ENCODE results near the gene TACR2. TPM values are rescaled to one million over a fixed set of nuclear protein-coding genes. Genes with fewer than 3 reads are reported as not detected.

TACR2 gene
- total RNA-seq, 1 donor from 2014 or later: not detected

DNA sequence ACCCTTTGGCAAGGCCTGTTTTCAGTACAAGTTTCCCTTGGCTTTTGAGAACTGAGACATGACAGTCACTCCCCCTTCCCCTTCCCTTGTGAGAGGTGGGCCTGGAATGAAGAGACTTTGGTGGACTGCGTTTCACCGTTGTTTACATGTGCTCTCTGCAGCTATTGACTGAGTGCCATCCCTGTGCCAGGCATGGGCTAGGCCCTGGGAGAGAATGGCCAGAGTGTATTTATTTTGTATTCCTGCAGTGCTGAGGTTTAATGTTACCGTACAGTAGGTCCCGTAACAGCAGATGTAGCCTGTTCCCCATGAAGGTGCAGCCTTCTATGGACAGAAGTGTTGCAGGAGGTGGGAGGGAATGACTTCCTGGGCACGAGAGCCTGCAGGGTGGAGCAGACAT is 50.0 kb downstream of the TACR2 start:
- no peak overlapping the region for H3K27ac Mint-ChIP-seq (ENCODE audit: unreplicated experiment)
- H3K36me3 Mint-ChIP-seq (ENCODE audit: unreplicated experiment): peaks cover 26% of the 10 kb centered on the region
- H3K4me3 Mint-ChIP-seq (ENCODE audit: unreplicated experiment): no peak overlapping the region
- DNase-seq (ENCODE audit: extremely low spot score, unreplicated experiment): no peak
- no peaks in the 10 kb centered on the region for H3K9me3 Mint-ChIP-seq (ENCODE audit: unreplicated experiment)
- peaks cover 28% of the 10 kb centered on the region for H3K4me1 Mint-ChIP-seq (ENCODE audit: unreplicated experiment)
- TF ChIP-seq, protein P1, sequence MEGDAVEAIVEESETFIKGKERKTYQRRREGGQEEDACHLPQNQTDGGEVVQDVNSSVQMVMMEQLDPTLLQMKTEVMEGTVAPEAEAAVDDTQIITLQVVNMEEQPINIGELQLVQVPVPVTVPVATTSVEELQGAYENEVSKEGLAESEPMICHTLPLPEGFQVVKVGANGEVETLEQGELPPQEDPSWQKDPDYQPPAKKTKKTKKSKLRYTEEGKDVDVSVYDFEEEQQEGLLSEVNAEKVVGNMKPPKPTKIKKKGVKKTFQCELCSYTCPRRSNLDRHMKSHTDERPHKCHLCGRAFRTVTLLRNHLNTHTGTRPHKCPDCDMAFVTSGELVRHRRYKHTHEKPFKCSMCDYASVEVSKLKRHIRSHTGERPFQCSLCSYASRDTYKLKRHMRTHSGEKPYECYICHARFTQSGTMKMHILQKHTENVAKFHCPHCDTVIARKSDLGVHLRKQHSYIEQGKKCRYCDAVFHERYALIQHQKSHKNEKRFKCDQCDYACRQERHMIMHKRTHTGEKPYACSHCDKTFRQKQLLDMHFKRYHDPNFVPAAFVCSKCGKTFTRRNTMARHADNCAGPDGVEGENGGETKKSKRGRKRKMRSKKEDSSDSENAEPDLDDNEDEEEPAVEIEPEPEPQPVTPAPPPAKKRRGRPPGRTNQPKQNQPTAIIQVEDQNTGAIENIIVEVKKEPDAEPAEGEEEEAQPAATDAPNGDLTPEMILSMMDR (IDR thresholded peaks at IDR 0.05): no peak
- no peaks in the 10 kb centered on the region for H3K27me3 Mint-ChIP-seq (ENCODE audit: unreplicated experiment)

DNA sequence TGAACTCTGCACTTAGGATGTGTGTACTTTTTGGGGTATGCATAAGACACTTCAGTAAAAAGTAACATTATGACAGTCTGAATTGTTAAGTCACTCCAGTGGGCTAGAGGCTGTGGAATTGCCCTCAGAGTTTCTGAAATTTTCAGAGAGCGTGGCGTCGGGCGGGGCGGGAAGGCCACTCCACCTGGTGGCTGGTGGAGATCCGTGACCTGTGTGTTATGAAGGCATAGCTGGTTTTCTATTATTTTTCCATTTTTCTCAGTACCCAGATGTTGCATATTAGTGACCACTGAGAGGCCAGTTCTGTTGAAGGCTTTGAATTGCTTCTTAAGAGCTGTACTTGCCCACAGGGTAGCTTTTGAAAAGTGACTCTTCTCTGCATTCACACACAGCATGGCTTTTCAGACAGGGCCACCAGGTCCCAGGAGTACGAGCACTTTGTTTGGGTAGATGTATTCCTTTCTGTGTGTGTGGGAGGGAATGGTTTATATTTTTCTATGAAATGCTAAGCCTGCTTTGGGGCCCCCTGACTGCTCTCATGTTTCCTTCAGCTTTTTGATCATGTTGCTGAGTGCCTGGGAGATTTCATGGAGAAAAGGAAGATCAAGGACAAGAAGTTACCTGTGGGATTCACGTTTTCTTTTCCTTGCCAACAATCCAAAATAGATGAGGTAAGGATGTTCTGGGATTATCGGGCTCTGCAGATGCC is 52.3 kb downstream of the TACR2 start:
- peaks cover 12% of the 10 kb centered on the region for H3K36me3 Mint-ChIP-seq (ENCODE audit: unreplicated experiment)
- TF ChIP-seq, protein P1 (IDR thresholded peaks at IDR 0.05): no peak
- no peaks in the 10 kb centered on the region for H3K9me3 Mint-ChIP-seq (ENCODE audit: unreplicated experiment)
- peak overlapping the region; percentile 4 for H3K27ac Mint-ChIP-seq (ENCODE audit: unreplicated experiment)
- peaks cover 40% of the 10 kb centered on the region for H3K4me1 Mint-ChIP-seq (ENCODE audit: unreplicated experiment)
- no peaks in the 10 kb centered on the region for H3K27me3 Mint-ChIP-seq (ENCODE audit: unreplicated experiment)
- DNase-seq (ENCODE audit: extremely low spot score, unreplicated experiment): no peak
- no peak overlapping the region for H3K4me3 Mint-ChIP-seq (ENCODE audit: unreplicated experiment)

DNA sequence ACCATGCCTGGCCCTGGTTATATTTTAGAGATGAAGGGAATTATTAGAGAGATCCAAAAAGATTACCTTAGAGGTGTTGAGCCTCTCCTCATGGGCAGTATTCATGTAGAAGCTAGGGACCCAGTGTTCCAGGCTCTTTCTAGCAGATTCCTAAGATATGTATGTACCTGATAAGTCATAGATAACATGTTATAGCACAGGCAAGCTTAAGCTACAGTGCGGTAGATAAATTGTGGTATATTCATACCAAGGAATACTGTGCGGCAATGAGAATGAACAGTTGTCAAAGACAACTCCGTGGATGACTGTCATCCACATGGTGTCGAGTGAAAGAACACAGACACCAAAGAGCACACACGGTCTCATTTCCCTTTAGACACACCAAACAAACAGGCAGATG is 53.1 kb downstream of the TACR2 start:
- DNase-seq (ENCODE audit: extremely low spot score, unreplicated experiment): no peak
- Mint-ChIP-seq H3K9me3 (ENCODE audit: unreplicated experiment) (no peaks in the 10 kb centered on the region), H3K36me3 (ENCODE audit: unreplicated experiment) (peaks cover 8% of the 10 kb centered on the region), H3K4me1 (ENCODE audit: unreplicated experiment) (peaks cover 45% of the 10 kb centered on the region), H3K27me3 (ENCODE audit: unreplicated experiment) (no peaks in the 10 kb centered on the region), H3K27ac (ENCODE audit: unreplicated experiment) (no peak overlapping the region), H3K4me3 (ENCODE audit: unreplicated experiment) (no peak overlapping the region)
- TF ChIP-seq, protein P1 (IDR thresholded peaks at IDR 0.05): no peak

DNA sequence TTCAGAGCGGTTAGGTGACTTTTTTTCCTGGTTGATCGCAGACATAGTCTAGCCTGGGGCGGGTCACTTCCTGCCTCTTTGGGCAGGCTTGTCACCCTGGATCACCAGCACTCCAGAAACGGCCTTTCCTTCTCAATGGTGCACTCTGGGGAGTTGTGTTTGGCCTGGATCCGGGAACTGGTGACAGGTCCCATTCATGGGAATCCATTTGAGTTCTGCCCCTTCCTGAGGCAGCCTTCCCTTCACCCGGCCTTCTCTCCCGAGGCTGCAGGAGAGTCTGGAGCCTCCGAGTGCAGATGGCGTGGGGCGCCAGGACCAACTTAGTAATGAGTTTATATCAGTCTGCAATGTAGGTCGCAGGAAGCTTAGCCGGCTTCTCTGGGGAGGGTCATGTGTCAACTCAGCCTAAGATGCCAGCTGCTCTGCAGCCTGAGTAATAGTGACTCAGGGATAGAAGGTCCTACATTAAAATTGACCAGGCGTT is 54.2 kb downstream of the TACR2 start:
- no peaks in the 10 kb centered on the region for H3K9me3 Mint-ChIP-seq (ENCODE audit: unreplicated experiment)
- no peaks in the 10 kb centered on the region for H3K27me3 Mint-ChIP-seq (ENCODE audit: unreplicated experiment)
- peak overlapping the region; percentile 4 for H3K27ac Mint-ChIP-seq (ENCODE audit: unreplicated experiment)
- no peak overlapping the region for H3K4me3 Mint-ChIP-seq (ENCODE audit: unreplicated experiment)
- peaks cover 8% of the 10 kb centered on the region for H3K36me3 Mint-ChIP-seq (ENCODE audit: unreplicated experiment)
- TF ChIP-seq, protein P1 (IDR thresholded peaks at IDR 0.05): no peak
- H3K4me1 Mint-ChIP-seq (ENCODE audit: unreplicated experiment): peaks cover 45% of the 10 kb centered on the region
- no peak for DNase-seq (ENCODE audit: extremely low spot score, unreplicated experiment)

DNA sequence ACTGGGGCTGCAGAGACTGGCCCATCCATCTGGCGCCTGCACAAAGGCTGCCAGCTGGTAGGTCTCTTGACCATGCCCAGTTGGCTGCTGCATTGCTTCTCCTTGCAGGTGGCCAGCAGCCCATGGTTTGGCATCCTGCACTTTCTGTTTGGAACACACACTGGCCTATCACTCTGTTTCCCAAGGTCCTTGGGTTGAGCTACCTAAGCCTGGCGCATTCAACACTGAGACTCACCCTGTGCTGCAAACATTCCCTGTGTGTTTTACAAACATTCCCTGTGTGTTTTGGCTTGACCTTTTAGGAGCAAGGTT is 55.5 kb downstream of the TACR2 start:
- TF ChIP-seq, protein P1 (IDR thresholded peaks at IDR 0.05): no peak
- H3K36me3 Mint-ChIP-seq (ENCODE audit: unreplicated experiment): peaks cover 8% of the 10 kb centered on the region
- no peak overlapping the region for H3K27ac Mint-ChIP-seq (ENCODE audit: unreplicated experiment)
- H3K9me3 Mint-ChIP-seq (ENCODE audit: unreplicated experiment): no peaks in the 10 kb centered on the region
- no peaks in the 10 kb centered on the region for H3K27me3 Mint-ChIP-seq (ENCODE audit: unreplicated experiment)
- H3K4me3 Mint-ChIP-seq (ENCODE audit: unreplicated experiment): no peak overlapping the region
- DNase-seq (ENCODE audit: extremely low spot score, unreplicated experiment): no peak
- H3K4me1 Mint-ChIP-seq (ENCODE audit: unreplicated experiment): peaks cover 45% of the 10 kb centered on the region
